H1 (cell line): ENCODE data around the gene SKA1. TPM values are rescaled to one million over a fixed set of nuclear protein-coding genes. Genes with fewer than 3 reads are reported as not detected.
A peak's percentile ranks its signal among the peaks of the same experiment; 100 is the strongest.

Experiments used
- CTCF ChIA-PET: fragments of 300-600 bp; sonication (Branson Sonifier 250); formaldehyde crosslinking; loops from one replicate; lab custom pipeline; 2021; ENCODE audit not compliant: partially characterized antibody; lab: Charles Lee
- POLR2A ChIA-PET: fragments of 300-600 bp; sonication (Branson Sonifier 250); formaldehyde crosslinking; loops from one replicate; lab custom pipeline; 2021; ENCODE audit warnings: inconsistent platforms; ENCODE audit not compliant: partially characterized antibody; lab: Charles Lee
- DNase-seq, 2 experiments: peaks; one replicate each; pipeline versions ENCODE4 v3.0.0 to v3.0.0-alpha.2; 2010 to 2022; ENCODE audit warnings: low spot score in 2 of 2, low read depth in 1 of 2, mixed read lengths in 1 of 2
- FAIRE-seq: peaks from 2 replicates; lab custom pipeline; 2011; peaks lifted over from hg19 to GRCh38; lab: Jason Lieb, UNC
- H2AFZ ChIP-seq: 2 replicates; pipeline ENCODE4 v1.8.1; 2012; ENCODE audit warnings: low read length, inconsistent platforms
- H2AK5ac ChIP-seq: 2 replicates; pipeline ENCODE4 v1.6.1; 2013; ENCODE audit warnings: low read depth, low read length
- H2BK120ac ChIP-seq: replicated peaks from 2 replicates; pipeline ENCODE3; 2013; ENCODE audit warnings: low read depth, low read length, inconsistent platforms
- H2BK12ac ChIP-seq: 2 replicates; pipeline ENCODE4 v1.6.1; 2013; ENCODE audit warnings: low read depth, low read length
- H2BK15ac ChIP-seq: 2 replicates; pipeline ENCODE4 v1.6.1; 2013; ENCODE audit warnings: low read length
- H2BK20ac ChIP-seq: 2 replicates; pipeline ENCODE4 v1.6.1; 2013; ENCODE audit warnings: low read length
- H2BK5ac ChIP-seq: 2 replicates; pipeline ENCODE4 v1.6.1; 2013; ENCODE audit warnings: low read depth, low read length
- H3K14ac ChIP-seq: 2 replicates; pipeline ENCODE4 v1.6.1; 2013; ENCODE audit warnings: inconsistent platforms; ENCODE audit not compliant: insufficient read length
- H3K18ac ChIP-seq: 2 replicates; pipeline ENCODE4 v1.6.1; 2013; ENCODE audit warnings: low read length; ENCODE audit errors: extremely low read depth
- H3K23ac ChIP-seq: 2 replicates; pipeline ENCODE4 v1.6.1; 2013; ENCODE audit warnings: inconsistent platforms; ENCODE audit not compliant: insufficient read length
- H3K23me2 ChIP-seq: 2 replicates; pipeline ENCODE4 v1.6.1; 2013; ENCODE audit warnings: low read depth, low read length
- H3K27ac ChIP-seq: 2 replicates; pipeline ENCODE4 v1.6.1; 2011; ENCODE audit warnings: low read depth, low read length, inconsistent platforms
- H3K27me3 ChIP-seq, 4 experiments: replicated peaks in 1 of 4; 1 replicate in 1 of 4; 2 replicates in 3 of 4; pipeline versions ENCODE4 v1.6.1 to v1.8.1; 2011 to 2013; ENCODE audit warnings: low read length in 3 of 4, mild to moderate bottlenecking in 3 of 4, inconsistent platforms in 2 of 4, mixed read lengths in 2 of 4, moderate library complexity in 1 of 4; ENCODE audit not compliant: control insufficient read depth in 3 of 4, insufficient read depth in 3 of 4; ENCODE audit errors: extremely low read depth in 1 of 4
- H3K36me3 ChIP-seq, 4 experiments: 2 replicates each; pipeline versions ENCODE4 v1.6.1 to v1.8.1; 2011 to 2013; ENCODE audit warnings: mild to moderate bottlenecking in 4 of 4, low read length in 3 of 4, moderate library complexity in 2 of 4, control low read depth in 1 of 4, inconsistent platforms in 1 of 4; ENCODE audit not compliant: insufficient read depth in 4 of 4, control insufficient read depth in 2 of 4
- H3K4ac ChIP-seq: replicated peaks from 2 replicates; pipeline ENCODE3; 2013; ENCODE audit warnings: low read length, low read depth, mixed read lengths, inconsistent platforms; ENCODE audit not compliant: insufficient read length
- H3K4me1 ChIP-seq, 4 experiments: replicated peaks in 1 of 4; 1 replicate in 1 of 4; 2 replicates in 3 of 4; pipeline versions ENCODE4 v1.6.1 to v1.8.1; 2011 to 2013; ENCODE audit warnings: low read length in 3 of 4, inconsistent platforms in 2 of 4, mixed read lengths in 1 of 4; ENCODE audit not compliant: insufficient read depth in 4 of 4, control insufficient read depth in 3 of 4
- H3K4me2 ChIP-seq, 2 experiments: 2 replicates each; pipeline versions ENCODE4 v1.6.1 to v1.8.1; 2011 to 2013; ENCODE audit warnings: low read depth in 2 of 2, low read length in 2 of 2, control low read depth in 1 of 2, inconsistent platforms in 1 of 2, mild to moderate bottlenecking in 1 of 2; ENCODE audit not compliant: insufficient read depth in 1 of 2
- H3K4me3 ChIP-seq, 4 experiments: fragments of 200-600, 300-600 bp in 1 of 4; sonication (generic), shearing (Covaris generic), sonication (Bioruptor Twin) in 1 of 4; 2 replicates each; pipeline versions ENCODE4 v1.5.1 to v1.8.1; 2011 to 2016; ENCODE audit warnings: low read length in 4 of 4, low read depth in 3 of 4, control low read depth in 2 of 4, inconsistent platforms in 2 of 4, mild to moderate bottlenecking in 2 of 4, mixed read lengths in 1 of 4, moderate library complexity in 1 of 4; ENCODE audit not compliant: insufficient read depth in 2 of 4; ENCODE audit errors: extremely low read depth in 1 of 4
- H3K56ac ChIP-seq: replicated peaks from 2 replicates; pipeline ENCODE3; 2013; ENCODE audit warnings: low read depth, mild to moderate bottlenecking, mixed read lengths, low read length, inconsistent platforms; ENCODE audit not compliant: insufficient read length
- H3K79me1 ChIP-seq: 2 replicates; pipeline ENCODE4 v1.6.1; 2013; ENCODE audit warnings: low read depth, low read length, control low read depth
- H3K79me2 ChIP-seq, 2 experiments: 2 replicates each; pipeline versions ENCODE4 v1.6.1 to v1.8.1; 2012 to 2013; ENCODE audit warnings: low read length in 2 of 2, mild to moderate bottlenecking in 2 of 2, inconsistent platforms in 1 of 2; ENCODE audit not compliant: insufficient read depth in 2 of 2, control insufficient read depth in 1 of 2
- H3K9ac ChIP-seq, 4 experiments: replicated peaks in 1 of 4; 1 replicate in 1 of 4; 2 replicates in 3 of 4; pipeline versions ENCODE4 v1.6.1 to v1.8.1; 2011 to 2013; ENCODE audit warnings: low read depth in 3 of 4, low read length in 3 of 4, control low read depth in 2 of 4, mild to moderate bottlenecking in 2 of 4, moderate library complexity in 2 of 4, inconsistent platforms in 1 of 4; ENCODE audit errors: extremely low read depth in 1 of 4
- H3K9me3 ChIP-seq, 2 experiments: 2 replicates each; pipeline versions ENCODE4 v1.6.1 to v1.8.1; 2012 to 2013; ENCODE audit warnings: mild to moderate bottlenecking in 2 of 2, moderate library complexity in 2 of 2, control low read depth in 1 of 2, inconsistent platforms in 1 of 2, low read depth in 1 of 2, low read length in 1 of 2, mixed read lengths in 1 of 2; ENCODE audit not compliant: insufficient read depth in 2 of 2
- H4K20me1 ChIP-seq, 2 experiments: replicated peaks in 1 of 2; 2 replicates each; pipeline versions ENCODE3 to v1.8.1; 2011 to 2013; ENCODE audit warnings: inconsistent platforms in 2 of 2, low read length in 2 of 2, mild to moderate bottlenecking in 1 of 2; ENCODE audit not compliant: insufficient read depth in 2 of 2, control insufficient read depth in 1 of 2
- H4K5ac ChIP-seq: 2 replicates; pipeline ENCODE4 v1.6.1; 2013; ENCODE audit warnings: low read length, low read depth, mixed read lengths, inconsistent platforms; ENCODE audit not compliant: insufficient read length
- H4K8ac ChIP-seq: 2 replicates; pipeline ENCODE4 v1.8.0; 2013; ENCODE audit warnings: mild to moderate bottlenecking, moderate library complexity, low read length, inconsistent platforms; ENCODE audit not compliant: insufficient read depth; ENCODE audit errors: extremely low read depth
- H4K91ac ChIP-seq: replicated peaks from 2 replicates; pipeline ENCODE3; 2013; ENCODE audit warnings: low read length, mixed read lengths, inconsistent platforms; ENCODE audit not compliant: insufficient read length
- CHD1 ChIP-seq: IDR thresholded peaks from 2 replicates; pipeline ENCODE4 v1.6.1; 2012; ENCODE audit warnings: low read depth, low read length, improper control_type of control experiment
- RAD21 ChIP-seq, 2 experiments: IDR thresholded peaks in 1 of 2; conservative IDR thresholded peaks in 1 of 2; 2 replicates each; pipeline ENCODE4 v1.6.1; 2011; ENCODE audit warnings: low read depth in 2 of 2, low read length in 2 of 2, improper control_type of control experiment in 1 of 2, inconsistent platforms in 1 of 2, mild to moderate bottlenecking in 1 of 2, moderate library complexity in 1 of 2
- RNF2 ChIP-seq: fragments of 200-900, 300-1000 bp; sonication (generic); IDR thresholded peaks from 2 replicates; pipeline ENCODE4 v1.7.1; 2016; ENCODE audit warnings: borderline replicate concordance, low read depth, mild to moderate bottlenecking, antibody characterized with exemption, low read length; ENCODE audit not compliant: poor library complexity, severe bottlenecking; ENCODE audit errors: missing control alignments
- SUZ12 ChIP-seq: fragments of 200-600 bp; sonication (generic); IDR thresholded peaks from 2 replicates; pipeline ENCODE4 v1.6.1; 2012; ENCODE audit warnings: mild to moderate bottlenecking, inconsistent platforms, low read length, moderate library complexity, mixed read lengths
- TAF7 ChIP-seq: optimal IDR thresholded peaks from 2 replicates; pipeline ENCODE3; 2011; ENCODE audit warnings: low read depth, mild to moderate bottlenecking, inconsistent platforms, low read length, moderate library complexity, borderline replicate concordance
- YY1 ChIP-seq: IDR thresholded peaks from 2 replicates; pipeline ENCODE4 v1.6.1; 2011; ENCODE audit warnings: low read depth, mild to moderate bottlenecking, low read length
- WGBS, 2 experiments: shearing (Covaris generic) in 1 of 2; methylation state at CpG; one replicate each; pipeline versions ENCODE4 v1.1.6 to v1.1.7; 2013 to 2015; ENCODE audit warnings: low lambda C conversion rate in 2 of 2, mixed read lengths in 2 of 2, inconsistent platforms in 1 of 2, low coverage in 1 of 2, missing lambda C conversion rate in 1 of 2; ENCODE audit not compliant: insufficient replicate concordance in 2 of 2, insufficient coverage in 1 of 2, insufficient read length in 1 of 2; ENCODE audit errors: extremely low coverage in 1 of 2, missing lambda C conversion rate in 1 of 2; 5-methylcytosine and 5-hydroxymethylcytosine counted together
- polyA plus RNA-seq, 7 experiments: library from polyadenylated mRNA; depleted of rRNA in 3 of 7; stranded (reverse) in 5 of 7; unstranded in 2 of 7; fragments of >200 nt in 5 of 7; fragments of 200-250 nt in 2 of 7; gene quantifications; 1 replicate in 5 of 7; 2 replicates in 1 of 7; 4 replicates in 1 of 7; pipeline versions ENCODE4 v1.2.1 to v1.2.3, GENCODE V29; 2011 to 2013; ENCODE audit warnings: missing spikeins in 2 of 7, mixed read lengths in 2 of 7
- total RNA-seq: library from RNA; stranded (reverse); fragmentation: NEBNext Ultra II Directional; extraction: Animal tissue kit (Norgen Biotek cat#: 25700); gene quantifications from 2 replicates; pipeline ENCODE4 v1.2.1, GENCODE V29; 2021

Gene SKA1
- total and polyA plus RNA-seq, 2 of the 8 experiments (the other 6 are each of a cell fraction or from before 2014, with no cell fraction given): 8.6 to 22.9 TPM

- H2BK5ac ChIP-seq: no peak overlapping the region; the same call in 1 of the 2 replicates
- WGBS, 2 experiments: 94% methylated on average over 7 of the region's 7 CpGs; no CpG with 5 or more reads in 1 of the 2 experiments
- 0 out of 2 replicates have a peak overlapping the region, but pooled peaks have one; percentile 47 for H4K8ac ChIP-seq
- H3K4me1 ChIP-seq: peaks cover 0 to 4% (median 0%) of the 10 kb centered on the region in 4 experiments; a peak in 1 of 7 replicates
- no peak overlapping the region for H2BK120ac ChIP-seq
- POLR2A ChIA-PET: interaction anchor here (1.2 to 2.2 kb wide), 8 partner anchors 9 to 99 kb away, joined by 3 to 7 read pairs (median 4); no protein-coding TSS in a partner anchor
- no peak overlapping the region for H3K56ac ChIP-seq
- H3K23ac ChIP-seq: no peak overlapping the region
- no peak overlapping the region for H4K91ac ChIP-seq
- no peak for FAIRE-seq
- H3K36me3 ChIP-seq: peaks cover 0 to 6% (median 1%) of the 10 kb centered on the region in 4 experiments; a peak in 3 of 8 replicates
- H3K79me2 ChIP-seq: peaks cover 0 to 8% of the 10 kb centered on the region in 2 experiments; a peak in 2 of 4 replicates
- H3K27me3 ChIP-seq: no peaks in the 10 kb centered on the region
- no peak overlapping the region; the same call in 1 of the 2 replicates for H2BK12ac ChIP-seq
- H2BK20ac ChIP-seq: no peak overlapping the region
- H3K27ac ChIP-seq: no peak overlapping the region
- H2BK15ac ChIP-seq: no peak overlapping the region
- H2AK5ac ChIP-seq: no peak overlapping the region
- no peaks in the 10 kb centered on the region for H4K20me1 ChIP-seq
- DNase-seq: no peak
- peak overlapping the region; percentile 67; the same call in 1 of the 2 replicates for H2AFZ ChIP-seq
- peaks cover 4% of the 10 kb centered on the region; the same call in 1 of the 2 replicates for H3K79me1 ChIP-seq
- H3K14ac ChIP-seq: no peak overlapping the region
- CTCF ChIA-PET: interaction anchor here (1.0 to 1.3 kb wide), 3 partner anchors 14 to 22 kb away, joined by 3 read pairs; no protein-coding TSS in a partner anchor
- no peak overlapping the region for H3K9ac ChIP-seq
- H3K23me2 ChIP-seq: no peaks in the 10 kb centered on the region
- H3K9me3 ChIP-seq: peaks cover 7% of the 10 kb centered on the region in 2 experiments; a peak in 3 of 4 replicates
- peak overlapping the region; percentile 32; the same call in 1 of the 2 replicates for H3K18ac ChIP-seq
- no peak overlapping the region for H4K5ac ChIP-seq
- H3K4me3 ChIP-seq: no peak overlapping the region
- H3K4ac ChIP-seq: no peak overlapping the region
- H3K4me2 ChIP-seq: peak overlapping the region in 1 of 2 experiments; percentile 64; a peak in 1 of 4 replicates
- no peak for TF ChIP-seq TAF7
- TF ChIP-seq RNF2: no peak
- no peak for TF ChIP-seq CHD1
- no peak for TF ChIP-seq SUZ12
- TF ChIP-seq YY1: no peak
- TF ChIP-seq RAD21 (IDR thresholded peaks at IDR 0.05 in 1 of 2, conservative IDR thresholded peaks at IDR 0.05 in 1 of 2; ENCODE audit: low read depth in 2 of 2, low read length in 2 of 2): no peak
These were observed 1.2 kb upstream of the SKA1 start for GRCh38 chr18:50373561-50374219.
